ENCODE results near the gene BEND7.
"Not testable (repeated sequence)": the region's sequence is repeated elsewhere in the genome, so short reads cannot be mapped to it uniquely, and the experiment has no call there.

The BEND7 gene, protein sequence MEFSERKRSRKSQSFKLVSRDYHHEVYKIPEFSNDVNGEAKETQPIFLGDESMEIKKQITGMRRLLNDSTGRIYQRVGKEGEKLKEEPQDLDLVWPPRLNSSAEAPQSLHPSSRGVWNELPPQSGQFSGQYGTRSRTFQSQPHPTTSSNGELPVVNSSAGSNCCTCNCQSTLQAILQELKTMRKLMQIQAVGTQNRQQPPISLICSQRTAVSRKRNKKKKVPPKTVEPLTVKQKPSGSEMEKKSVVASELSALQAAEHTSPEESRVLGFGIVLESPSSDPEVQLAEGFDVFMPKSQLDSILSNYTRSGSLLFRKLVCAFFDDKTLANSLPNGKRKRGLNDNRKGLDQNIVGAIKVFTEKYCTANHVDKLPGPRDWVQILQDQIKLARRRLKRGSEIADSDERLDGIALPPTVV
- 0 to 0.07 reads per million in 2 donors for total RNA-seq

DNA sequence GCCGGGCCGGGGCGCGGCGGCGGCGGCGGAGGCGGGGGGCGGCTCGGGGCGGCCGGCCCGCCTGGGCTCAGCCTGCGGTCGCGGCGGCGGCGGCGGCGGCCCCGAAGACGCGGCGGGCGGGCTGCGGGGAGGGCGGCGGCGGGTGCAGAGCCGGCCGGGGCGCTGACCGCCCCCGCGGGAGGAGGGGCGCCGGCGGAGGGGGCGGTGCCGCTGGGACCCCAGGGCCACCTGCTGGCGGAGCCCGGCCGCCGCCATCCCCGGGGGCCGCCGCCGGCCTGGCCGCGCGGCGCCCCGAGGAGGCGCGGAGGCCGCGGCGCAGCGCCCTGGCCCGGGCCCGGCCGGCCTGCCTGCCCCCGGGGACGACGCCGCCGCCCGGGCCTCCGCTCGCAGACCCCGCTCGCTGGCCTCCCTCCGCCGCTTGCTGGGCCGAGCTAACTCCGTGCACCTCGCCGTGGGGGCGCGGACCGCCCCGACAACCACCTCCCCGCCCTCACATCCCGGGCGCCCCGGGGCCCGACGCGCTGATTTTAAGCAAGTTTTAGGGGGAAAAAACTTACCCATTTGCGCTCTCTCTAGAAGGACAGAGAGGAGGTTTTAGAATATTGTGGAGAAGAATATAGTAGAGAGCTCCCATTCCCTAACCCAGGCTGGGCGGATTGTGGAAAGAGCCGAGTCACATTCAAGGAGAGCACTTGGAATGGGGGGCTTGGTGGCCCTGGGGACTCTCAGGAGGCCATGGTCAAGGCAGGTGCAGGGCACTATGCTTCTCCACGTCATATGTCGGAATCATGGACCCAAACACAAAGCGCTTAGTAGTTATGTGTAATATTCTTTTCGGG is at the start of gene BEND7:
BEND7 (minus strand) TSS at position 140 of the 839 bp plus-strand sequence. CDS start 481 bp downstream, outside the sequence.
- DNase-seq, result no peak

DNA sequence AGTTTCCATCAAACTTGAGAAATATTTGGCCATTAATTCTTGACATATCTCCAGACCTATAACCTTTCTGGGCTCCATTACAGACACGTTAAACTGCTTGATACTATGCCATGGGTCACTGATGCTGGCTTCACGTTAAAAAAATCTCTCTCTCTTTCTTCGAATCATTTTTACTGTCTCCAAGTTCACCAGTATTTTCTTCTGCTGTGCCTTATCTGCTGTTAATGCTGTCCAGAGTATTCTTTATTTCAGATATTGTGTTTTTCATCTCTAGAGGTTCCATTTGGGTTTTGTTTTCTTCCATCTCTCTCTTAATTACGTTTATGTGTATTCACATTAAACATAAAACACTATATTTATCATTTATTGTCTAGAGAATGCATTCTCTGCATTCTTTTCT is 45.1 kb upstream of the BEND7 start:
- DNase-seq, result no peak

DNA sequence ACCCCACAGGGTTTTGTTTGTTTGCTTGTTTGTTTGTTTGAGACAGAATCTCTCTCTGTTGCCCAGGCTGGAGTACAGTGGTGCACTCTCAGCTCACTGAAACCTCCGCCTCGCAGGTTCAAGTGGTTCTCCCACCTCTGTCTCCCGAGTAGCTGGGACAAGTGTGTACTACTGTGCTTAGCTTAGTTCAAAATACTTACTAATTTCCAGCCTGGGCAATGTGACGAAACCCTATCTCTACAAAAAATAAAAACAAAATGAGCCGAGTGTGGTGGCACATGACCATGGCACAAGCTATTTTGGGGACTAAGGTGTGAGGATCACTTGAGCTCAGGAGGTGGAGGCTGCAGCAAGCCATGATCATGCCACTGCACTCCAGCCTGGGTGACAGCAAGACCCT is 42.7 kb upstream of the BEND7 start:
- no peak for DNase-seq

DNA sequence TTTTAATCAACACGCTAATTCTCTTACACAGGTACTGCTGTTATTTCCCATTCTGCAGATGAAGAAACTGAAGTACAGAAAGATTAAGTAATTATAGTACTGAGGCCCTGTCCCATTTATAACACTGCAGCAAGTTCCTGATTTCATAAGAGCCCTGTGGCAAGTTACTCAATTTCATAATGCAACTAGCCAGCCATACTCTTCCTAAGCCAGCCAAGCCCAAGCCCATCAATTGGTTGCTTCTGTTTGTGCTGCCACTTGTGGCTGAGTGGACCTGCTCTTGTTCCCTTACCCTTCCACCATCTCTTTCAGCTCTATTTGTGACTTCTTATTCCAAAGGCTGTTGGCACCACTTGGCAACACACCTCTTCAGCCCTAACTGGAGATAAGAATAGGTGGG is 38.2 kb upstream of the BEND7 start:
- DNase-seq, result no peak

DNA sequence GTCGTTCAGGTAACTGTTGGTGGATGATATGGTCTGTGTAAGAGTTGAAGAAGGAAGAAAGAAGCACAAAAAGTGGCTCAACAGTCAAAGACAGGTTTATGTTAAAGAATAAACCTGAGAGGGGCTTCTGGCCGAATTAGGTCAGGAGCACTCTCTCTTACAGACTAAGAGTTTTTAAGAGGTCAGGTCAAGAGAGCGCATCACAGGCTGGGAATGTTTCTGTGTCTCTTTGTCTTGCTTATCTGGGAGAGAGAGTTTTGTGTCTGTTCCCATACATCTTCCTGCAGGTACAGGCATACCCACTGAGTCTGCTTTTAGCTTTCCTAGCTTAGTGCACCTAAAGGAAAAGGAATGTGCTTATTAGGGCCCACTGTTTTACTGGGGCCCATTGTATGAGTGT is 35.8 kb upstream of the BEND7 start:
- no peak for DNase-seq

DNA sequence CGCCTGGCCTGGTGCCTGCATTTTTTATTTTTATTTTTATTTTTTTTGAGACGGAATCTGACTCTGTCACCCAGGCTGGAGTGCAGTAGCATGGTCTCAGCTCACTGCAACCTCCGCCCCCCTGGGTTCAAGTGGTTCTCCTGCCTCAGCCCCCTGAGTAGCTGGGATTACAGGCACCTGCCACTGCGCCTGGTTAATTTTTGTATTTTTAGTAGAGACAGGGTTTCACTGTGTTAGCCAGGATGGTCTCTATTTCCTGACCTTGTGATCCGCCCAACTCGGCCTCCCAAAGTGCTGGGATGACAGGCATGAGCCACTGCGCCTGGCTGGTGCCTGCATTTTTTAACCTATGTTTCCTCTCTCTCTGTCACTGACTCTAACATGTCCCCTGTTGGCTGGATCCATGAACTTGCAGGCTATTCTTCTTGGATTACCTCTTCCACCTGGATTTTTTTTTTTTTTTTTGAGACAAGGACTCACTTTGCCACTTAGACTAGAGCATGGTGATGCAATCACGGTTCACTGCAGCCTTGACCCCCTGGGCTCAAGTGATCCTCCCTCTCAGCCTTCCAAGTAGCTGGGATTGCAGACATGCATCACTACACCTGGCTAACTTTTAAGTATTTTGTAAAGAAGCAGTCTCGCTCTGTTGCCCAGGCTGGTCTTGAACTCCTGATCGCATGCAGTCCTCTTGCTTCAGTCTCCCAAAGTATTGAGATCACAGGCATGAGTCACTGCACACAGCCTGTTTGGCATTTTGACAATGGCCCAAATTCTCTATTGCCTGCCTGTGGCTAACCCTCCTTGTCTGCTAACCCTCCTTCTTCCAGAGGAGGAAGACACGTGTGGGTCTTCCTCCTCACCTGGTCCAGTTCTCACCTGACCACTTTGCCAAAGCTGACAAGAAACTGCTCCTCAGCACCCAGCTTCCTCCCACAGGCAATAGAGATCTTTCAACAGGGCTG is 34.9 kb upstream of the BEND7 start:
- DNase-seq, result no peak

DNA sequence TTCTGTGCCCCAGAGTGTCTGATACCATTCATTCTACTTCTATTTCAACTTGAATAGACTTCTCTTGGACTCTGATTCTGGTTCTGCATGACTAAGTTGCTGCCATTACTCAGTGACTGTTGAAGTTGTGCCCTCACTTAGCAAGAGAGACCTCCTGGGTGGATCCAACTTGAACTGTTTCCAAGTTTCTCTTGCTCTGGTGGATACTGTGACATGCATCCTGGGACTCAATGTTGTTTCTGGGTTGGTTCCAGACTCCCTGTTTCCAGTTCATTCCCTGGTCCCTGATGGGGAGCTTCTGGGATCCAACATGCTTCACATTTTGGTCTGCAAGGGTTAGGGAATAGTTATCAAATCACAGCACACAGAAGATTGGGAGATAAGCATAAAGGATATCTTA is 31.8 kb upstream of the BEND7 start:
- no peak for DNase-seq

DNA sequence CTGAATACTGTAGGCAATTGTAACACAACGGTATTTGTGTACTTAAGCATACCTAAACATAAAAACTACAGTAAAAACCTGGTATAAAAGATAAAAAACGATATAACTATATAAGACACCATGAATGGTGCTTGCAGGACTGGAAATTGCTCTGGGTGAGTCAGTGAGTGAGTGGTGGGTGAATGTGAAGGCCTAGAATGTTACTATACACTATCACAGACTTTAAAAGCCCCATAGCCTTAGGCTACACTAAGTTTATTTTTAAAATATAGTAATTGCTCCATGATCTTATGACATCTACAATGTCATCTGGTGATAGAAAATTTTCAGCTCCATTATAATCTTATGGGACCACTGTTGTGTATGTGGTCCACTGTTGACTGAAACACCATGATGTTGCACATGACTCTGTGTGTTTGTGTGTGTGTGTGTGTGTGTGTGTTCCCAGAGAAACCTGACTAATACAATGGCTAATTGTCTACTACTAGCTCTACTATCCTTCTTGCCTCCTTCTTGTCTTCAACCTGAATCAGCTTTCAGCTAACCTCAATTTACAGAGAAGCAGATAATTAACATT is 30.4 kb upstream of the BEND7 start:
- no peak for DNase-seq

DNA sequence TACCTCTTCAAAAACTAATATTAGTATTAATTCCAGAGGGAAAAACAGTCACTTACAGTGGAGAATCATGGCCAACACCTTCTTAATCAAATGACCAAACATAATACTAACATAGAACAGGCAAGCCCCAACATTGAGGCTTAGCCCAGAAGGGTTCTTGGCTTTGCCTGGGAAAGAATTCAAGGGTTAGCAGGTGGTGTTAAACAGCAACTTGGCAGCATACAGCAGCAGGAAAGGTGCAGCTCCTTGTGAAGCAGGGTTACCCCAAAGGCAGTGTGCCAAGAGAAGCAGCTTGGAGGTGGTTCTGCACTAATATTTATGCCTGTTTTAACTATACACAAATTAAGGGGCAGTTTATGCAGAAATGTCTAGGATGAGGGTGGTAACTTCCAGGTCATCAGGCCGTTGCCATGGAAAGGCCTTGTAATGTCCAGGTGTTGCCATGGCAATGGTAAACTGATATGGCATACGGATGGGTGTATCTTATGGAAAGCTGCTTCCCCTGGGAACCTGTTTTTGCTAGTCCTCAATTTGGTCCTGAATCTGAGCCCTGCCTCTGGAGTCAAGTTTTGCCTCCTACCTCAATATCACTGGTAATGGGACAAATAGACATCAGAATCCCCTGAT is 27.2 kb upstream of the BEND7 start:
- DNase-seq, result no peak

DNA sequence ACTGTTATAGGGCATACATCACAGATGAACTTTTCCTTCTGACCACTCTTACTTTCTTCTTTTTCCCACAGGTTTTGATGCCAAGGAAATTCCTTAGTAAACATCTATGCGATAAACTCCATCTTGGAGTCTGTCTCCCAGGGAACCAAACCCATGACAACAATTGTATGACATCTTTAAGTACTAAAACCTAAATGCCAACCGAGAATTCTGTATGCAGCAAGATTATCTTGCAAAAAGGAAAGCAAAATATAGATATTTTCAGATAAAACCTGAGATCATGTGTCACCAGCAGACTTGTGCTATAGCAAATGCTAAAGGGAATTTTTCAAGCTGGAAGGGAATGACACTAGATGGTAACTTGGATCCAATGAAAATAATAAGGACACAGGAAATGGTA is 22.0 kb upstream of the BEND7 start:
- DNase-seq, result no peak

DNA sequence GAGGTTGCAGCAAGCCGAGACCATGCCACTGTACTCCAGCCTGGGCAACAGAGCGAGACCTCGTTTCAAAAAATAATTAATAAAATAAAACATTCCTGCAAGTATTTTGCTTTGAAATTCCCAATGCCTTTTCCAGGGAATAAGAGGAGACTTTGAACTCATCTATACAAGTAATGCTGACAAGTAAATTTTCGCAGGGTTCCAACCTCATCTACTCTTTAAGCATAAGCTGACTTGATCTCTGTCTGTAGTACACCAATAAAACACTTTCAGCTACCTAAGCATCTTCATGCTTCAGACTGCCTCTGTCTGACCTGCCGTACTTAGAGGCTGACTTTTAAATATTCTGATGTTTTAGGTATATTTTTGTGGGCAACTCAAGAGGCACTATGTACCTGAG is 13.7 kb upstream of the BEND7 start:
- DNase-seq, result no peak

DNA sequence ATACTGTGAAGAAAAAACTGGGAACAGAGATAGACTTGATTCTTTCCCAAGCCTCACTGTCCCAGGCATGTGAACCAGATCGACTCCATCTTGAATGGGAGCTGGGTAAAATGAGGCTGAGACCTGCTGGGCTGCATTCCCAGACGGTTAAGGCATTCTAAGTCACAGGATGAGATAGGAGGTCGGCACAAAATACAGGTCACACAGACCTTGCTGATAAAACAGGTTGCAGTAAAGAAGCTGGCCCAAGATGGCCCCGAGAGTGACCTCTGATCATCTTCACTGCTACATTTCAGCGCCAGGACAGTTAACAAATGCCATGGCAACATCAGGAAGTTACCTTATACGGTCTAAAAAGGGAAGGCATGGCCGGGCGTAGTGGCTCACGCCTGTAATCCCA is 9.2 kb upstream of the BEND7 start:
- not testable (repeated sequence) for DNase-seq

DNA sequence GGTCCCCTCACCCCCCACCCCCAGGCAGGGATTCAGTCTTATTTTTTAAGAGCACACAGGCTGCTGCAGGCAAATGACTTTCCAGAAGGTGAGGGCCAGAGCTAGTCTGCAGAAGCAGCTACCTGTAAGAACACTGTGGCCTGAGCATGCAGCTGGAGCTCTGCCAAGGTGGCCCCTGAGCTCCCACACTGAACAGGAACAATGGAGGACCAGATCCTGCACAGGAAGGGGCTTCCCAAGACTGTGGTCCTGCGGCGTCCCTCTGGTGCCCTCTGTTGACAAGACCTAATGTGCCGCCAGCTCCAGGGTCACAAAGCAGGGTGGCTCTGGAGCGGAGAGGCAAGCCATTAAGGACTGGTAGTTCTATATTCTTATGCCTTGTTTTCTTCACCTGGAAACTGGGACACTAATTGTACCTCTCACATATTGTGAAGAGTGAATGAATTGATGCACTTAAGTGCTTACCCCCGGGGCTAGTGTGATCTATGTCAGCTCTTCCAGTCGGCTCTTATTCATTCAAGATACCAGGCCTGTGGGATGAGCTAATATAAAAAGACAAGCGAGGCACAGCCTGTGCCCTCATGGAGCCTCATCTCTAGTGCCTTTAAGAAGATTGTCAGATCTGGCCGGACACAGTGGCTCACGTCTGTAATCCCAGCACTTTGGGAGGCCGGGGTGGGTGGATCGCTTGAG is 8.0 kb upstream of the BEND7 start:
- DNase-seq, result no peak

DNA sequence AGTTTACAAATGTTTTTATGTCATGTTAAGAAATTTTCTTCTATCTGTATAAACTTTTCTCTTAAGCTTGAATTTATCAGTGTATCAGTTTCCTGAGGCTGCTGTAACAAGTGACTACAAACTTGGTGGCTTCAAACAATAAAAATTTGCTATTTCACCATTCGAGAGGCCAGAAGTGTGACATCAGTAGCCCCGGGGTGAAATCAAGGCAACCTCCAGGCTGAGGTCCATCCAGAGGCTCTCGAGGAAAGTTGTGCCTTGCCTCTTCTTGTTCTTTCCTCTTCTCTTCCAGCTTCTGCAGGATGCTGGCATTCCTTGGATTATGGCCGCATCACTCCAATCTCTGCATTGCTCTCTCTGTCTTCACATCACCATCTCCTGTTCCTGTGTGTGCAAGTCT is 6.5 kb upstream of the BEND7 start:
- DNase-seq, result no peak

DNA sequence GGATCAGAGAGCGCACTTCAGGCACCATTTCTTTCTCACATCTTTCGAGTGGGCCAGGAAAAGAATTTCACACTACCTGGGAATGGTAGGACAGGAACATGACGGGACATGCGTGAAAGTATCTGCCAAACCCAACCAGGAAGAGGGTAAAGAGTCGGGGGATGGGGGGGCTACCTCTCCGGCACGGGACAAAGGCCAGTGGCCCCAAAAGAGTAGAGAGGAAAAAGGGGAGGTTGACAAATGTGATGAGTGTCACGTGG is 830 bp upstream of the BEND7 start:
- no peak for DNase-seq

DNA sequence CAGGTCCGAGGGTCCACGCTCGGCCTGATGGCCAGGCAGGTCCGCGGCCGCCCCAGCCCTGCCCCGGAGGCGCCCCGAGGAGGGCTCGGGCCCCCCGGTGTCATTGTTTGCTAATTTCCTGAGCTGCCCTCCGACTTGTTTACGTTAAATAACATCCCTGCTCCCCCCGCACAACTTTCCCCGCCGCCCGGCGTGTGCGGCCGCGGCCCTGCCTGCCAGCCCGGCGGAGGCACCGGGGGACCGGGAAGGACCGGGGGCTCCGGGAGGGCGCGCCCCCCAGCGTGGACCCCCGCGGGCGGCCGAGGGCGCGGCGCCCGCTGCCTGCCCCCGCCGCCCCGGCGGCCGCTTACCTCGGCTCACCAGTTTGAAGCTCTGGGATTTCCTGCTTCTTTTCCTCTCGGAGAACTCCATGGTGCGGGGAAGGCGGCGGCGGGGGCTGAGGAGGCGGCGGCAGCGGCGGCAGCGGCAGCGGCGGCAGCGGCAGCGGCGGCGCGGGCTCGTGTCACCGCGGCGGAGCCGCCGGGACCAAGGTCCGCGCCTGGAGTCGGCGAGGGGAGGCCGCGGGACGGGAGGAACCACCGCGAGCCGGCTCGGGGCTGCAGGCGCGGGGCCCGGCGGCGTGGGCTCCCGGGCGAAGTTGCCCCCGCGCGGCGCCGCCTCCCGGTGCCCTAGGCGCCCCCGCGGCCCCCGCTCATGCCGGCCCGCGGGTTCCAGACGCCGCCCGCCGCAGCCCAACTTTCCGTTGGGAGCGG is 515 bp downstream of the BEND7 start:
- no peak for DNase-seq

DNA sequence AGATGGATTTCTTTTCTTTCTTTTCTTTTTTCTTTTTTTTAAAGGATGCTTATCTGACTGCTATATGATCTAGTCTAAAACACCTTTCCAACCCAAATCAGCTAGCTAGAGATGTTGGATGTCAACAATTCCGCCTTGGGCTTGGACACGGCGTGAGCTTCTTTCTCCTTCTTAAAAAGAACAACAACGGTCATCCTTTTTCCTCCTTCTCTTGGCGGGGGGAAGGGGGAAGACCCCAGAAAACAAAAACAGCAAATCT is 1.0 kb downstream of the BEND7 start:
- no peak for DNase-seq

DNA sequence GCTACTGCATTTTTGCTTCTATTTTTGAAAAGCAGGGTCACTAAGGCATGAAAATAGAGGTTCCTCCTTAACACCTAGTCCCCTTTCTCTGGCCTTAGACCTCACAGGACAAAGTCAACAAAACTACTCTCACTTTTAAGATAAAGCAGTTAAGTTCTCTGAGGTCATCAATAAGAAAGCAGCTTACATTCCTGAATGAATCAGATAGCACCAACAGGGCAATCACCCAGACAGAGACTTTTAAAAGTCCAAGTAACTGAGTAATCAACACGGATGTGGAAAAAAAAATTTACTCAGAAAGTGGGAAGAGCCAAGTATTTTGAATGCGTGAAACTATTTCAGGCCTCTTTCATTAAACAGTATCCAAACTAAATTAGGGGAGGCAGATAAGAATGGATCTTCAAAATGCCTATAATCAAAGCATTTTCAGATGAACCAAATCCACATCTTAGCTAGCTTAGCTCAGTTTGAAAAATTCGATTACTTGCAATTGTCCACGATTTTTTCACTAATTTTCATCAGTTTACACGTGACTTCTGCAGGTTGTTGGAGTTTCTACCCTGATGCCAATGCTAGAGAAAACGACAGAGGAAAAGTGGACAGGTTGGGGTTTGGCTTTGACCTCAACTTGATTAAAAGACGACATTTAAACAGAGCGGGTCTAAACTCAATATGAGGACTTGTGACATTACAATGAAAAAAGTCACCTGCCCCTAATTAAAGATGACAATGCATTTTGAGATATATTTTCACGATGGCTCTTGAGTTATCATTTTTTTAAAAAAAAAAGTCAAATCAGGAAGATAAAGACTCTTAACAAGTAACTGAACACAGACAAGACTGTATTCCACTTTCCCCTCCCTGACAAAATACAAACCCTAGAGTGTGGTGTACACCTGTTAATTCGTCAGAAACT is 1.6 kb downstream of the BEND7 start:
- DNase-seq, result no peak

DNA sequence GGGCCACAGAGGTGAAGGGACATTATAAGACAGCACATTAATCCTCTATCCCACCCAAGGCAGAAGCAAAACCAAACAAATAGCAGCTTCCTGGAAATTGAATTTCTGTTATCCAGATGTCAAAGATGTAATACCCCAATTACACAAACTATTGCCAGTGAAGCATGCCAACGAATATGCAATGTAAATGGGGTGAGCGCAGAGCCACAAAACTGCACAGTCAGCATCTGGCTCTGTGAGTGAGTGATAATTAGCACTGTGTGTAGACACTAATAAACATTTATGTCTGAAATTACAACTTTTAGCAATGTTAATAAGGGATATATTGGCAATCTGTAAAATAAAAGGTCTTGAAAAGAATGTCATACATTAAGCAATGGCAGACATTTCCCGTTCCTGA is 3.2 kb downstream of the BEND7 start:
- no peak for DNase-seq

DNA sequence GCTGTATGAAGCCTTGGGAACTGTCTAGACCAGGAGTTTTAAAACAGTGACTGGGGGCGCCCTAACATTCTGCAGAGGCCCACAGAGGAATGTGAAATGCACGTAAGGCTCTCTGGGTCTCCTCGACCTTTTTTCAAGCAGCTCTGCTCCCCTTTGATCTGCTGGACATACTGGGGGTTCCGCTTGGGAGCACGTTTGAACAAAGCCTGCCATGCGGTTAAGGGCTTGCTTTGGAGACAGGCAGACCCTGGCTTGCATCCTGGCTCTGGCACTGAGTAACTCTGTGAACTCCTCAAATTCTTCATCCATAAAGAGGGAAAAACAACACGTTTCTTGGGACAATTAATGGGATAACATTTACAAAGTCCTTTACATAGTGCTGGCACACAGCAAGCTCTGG is 7.8 kb downstream of the BEND7 start:
- no peak for DNase-seq
